GM12878 (cell line): Measurements from ENCODE around the gene NUP210L. TPM values are rescaled to one million over a fixed set of nuclear protein-coding genes. Genes with fewer than 3 reads are reported as not detected.

Experiments
- CHD4 ChIP-seq: fragments of 200-600 bp; sonication (generic); IDR thresholded peaks from 2 replicates; pipeline ENCODE4 v1.6.1; 2016; ENCODE audit warnings: mild to moderate bottlenecking
- E4F1 ChIP-seq: fragments of 450-650 bp; IDR thresholded peaks from 2 replicates; pipeline ENCODE4 v1.6.1; 2018; ENCODE audit warnings: borderline replicate concordance, mild to moderate bottlenecking; ENCODE audit not compliant: partially characterized antibody
- GATAD2B ChIP-seq: fragments of 450-650 bp; conservative IDR thresholded peaks from 2 replicates; pipeline ENCODE4 v1.6.1; 2017; ENCODE audit warnings: low read depth, mild to moderate bottlenecking, moderate library complexity
- MXI1 ChIP-seq: fragments of 150-350 bp; IDR thresholded peaks from 2 replicates; pipeline ENCODE4 v1.6.1; 2011; ENCODE audit warnings: low read depth, mild to moderate bottlenecking, inconsistent platforms, low read length, improper control_type of control experiment
- NKRF ChIP-seq: fragments of 450-650 bp; conservative IDR thresholded peaks from 2 replicates; pipeline ENCODE4 v1.6.1; 2017; ENCODE audit warnings: mild to moderate bottlenecking, moderate library complexity
- NR2F1 ChIP-seq: fragments of 450-650 bp; conservative IDR thresholded peaks from 2 replicates; pipeline ENCODE4 v1.6.1; 2017; ENCODE audit warnings: mild to moderate bottlenecking
- PKNOX1 ChIP-seq: fragments of 450-650 bp; IDR thresholded peaks from 2 replicates; pipeline ENCODE4 v1.6.1; 2016; ENCODE audit warnings: mild to moderate bottlenecking
- PML ChIP-seq: IDR thresholded peaks from 2 replicates; pipeline ENCODE4 v1.6.1; 2012; ENCODE audit warnings: low read length, inconsistent platforms
- POLR2AphosphoS2 ChIP-seq: IDR thresholded peaks from 2 replicates; pipeline ENCODE4 v1.6.1; 2011; ENCODE audit warnings: low read depth, mild to moderate bottlenecking, low read length, improper control_type of control experiment, moderate library complexity
- POU2F2 ChIP-seq: IDR thresholded peaks from 3 replicates; pipeline ENCODE4 v1.6.1; 2011; ENCODE audit warnings: low read depth, mild to moderate bottlenecking, low read length, borderline replicate concordance
- RBBP5 ChIP-seq: fragments of 200-600 bp; sonication (generic); conservative IDR thresholded peaks from 2 replicates; pipeline ENCODE4 v1.6.1; 2016
- SKIL ChIP-seq: fragments of 450-650 bp; IDR thresholded peaks from 2 replicates; pipeline ENCODE4 v1.6.1; 2017; ENCODE audit warnings: mild to moderate bottlenecking, low read depth, inconsistent platforms; ENCODE audit not compliant: poor library complexity, severe bottlenecking
- STAT3 ChIP-seq: IDR thresholded peaks from 2 replicates; pipeline ENCODE4 v1.6.1; 2011; ENCODE audit warnings: low read depth, low read length, improper control_type of control experiment
- TARDBP ChIP-seq: IDR thresholded peaks from 2 replicates; pipeline ENCODE4 v1.6.1; 2016; ENCODE audit warnings: borderline replicate concordance
- TBL1XR1 ChIP-seq: IDR thresholded peaks from 2 replicates; pipeline ENCODE4 v1.6.1; 2012; ENCODE audit warnings: low read depth, low read length, improper control_type of control experiment
- WRNIP1 ChIP-seq: IDR thresholded peaks from 2 replicates; pipeline ENCODE4 v1.6.1; 2011; ENCODE audit warnings: low read depth, low read length, improper control_type of control experiment, borderline replicate concordance
- ZBTB40 ChIP-seq: fragments of 450-650 bp; IDR thresholded peaks from 2 replicates; pipeline ENCODE4 v1.6.1; 2016; ENCODE audit warnings: mild to moderate bottlenecking, moderate library complexity, borderline replicate concordance
- polyA plus RNA-seq, 11 experiments: library from polyadenylated mRNA; depleted of rRNA in 4 of 11; unstranded in 6 of 11; stranded (reverse) in 5 of 11; fragments of >200 nt; fragmentation: Nextera tagmentation in 4 of 11; fragmentation: Illumina TruSeq in 1 of 11; extraction: Ambion mirVana in 4 of 11; extraction: Trizol in 1 of 11; gene quantifications; 1 replicate in 1 of 11; 2 replicates in 10 of 11; pipeline versions ENCODE4 v1.2.1 to v1.2.3, GENCODE V29; 2011 to 2016; ENCODE audit warnings: inconsistent platforms in 2 of 11, missing spikeins in 2 of 11, low read depth in 1 of 11
- total RNA-seq, 4 experiments: library from RNA; depleted of rRNA in 3 of 4; stranded (reverse); fragments of >200 nt in 3 of 4; fragmentation: Illumina TruSeq in 1 of 4; extraction: Trizol in 1 of 4; gene quantifications; 2 replicates each; pipeline versions ENCODE4 v1.2.1 to v1.2.3, GENCODE V29; 2013 to 2021

Gene NUP210L
- total and polyA plus RNA-seq, 10 of the 15 experiments (the other 5 are each of a cell fraction or from before 2014, with no cell fraction given), result 0.04 to 0.08 (median 0.07) TPM; not detected in 7

- TF ChIP-seq E4F1 (peak; percentile 86), NR2F1 (peak; percentile 94), POU2F2 (peak; percentile 32; the same call in 1 of the 3 replicates), PML (no peak), CHD4 (no peak), WRNIP1 (no peak), ZBTB40 (peak; percentile 94), SKIL (no peak), NKRF (peak; percentile 91), RBBP5 (no peak), TBL1XR1 (peak; percentile 78; the same call in 1 of the 2 replicates), MXI1 (peak; percentile 76), TARDBP (peak; percentile 97), STAT3 (0 out of 2 replicates have a peak, but pooled peaks have one; percentile 49), PKNOX1 (peak; percentile 36; the same call in 1 of the 2 replicates), GATAD2B (peak; percentile 43), POLR2AphosphoS2 (peak; percentile 96)
Measured at GRCh38 chr1:153958111-153958960, 196.5 kb downstream of the NUP210L start, which contains the start of gene CRTC2 (continued).
